Measurements from ENCODE around the gene TJP3. TPM values are rescaled to one million over a fixed set of nuclear protein-coding genes. Genes with fewer than 3 reads are reported as not detected.

TJP3 gene
- total and polyA plus RNA-seq, 2 experiments from 2014 or later: 18.2 to 23.9 TPM

GRCh38 chr19:3776479-3777040, 68.4 kb downstream of the TJP3 start:
- Histone ChIP-seq H3F3A (replicated peaks; ENCODE audit: low read depth) (no peaks in the 10 kb centered on the region), H3K4me2 (no peak overlapping the region), H3K27me3 (ENCODE audit: insufficient read depth) (no peaks in the 10 kb centered on the region), H4K20me1 (replicated peaks; ENCODE audit: insufficient read depth) (no peaks in the 10 kb centered on the region), H3K27ac (ENCODE audit: low read depth) (no peak overlapping the region), H3K4me1 (ENCODE audit: insufficient read depth) (no peaks in the 10 kb centered on the region), H3K9me2 (ENCODE audit: insufficient read depth) (no peaks in the 10 kb centered on the region), H3K79me2 (replicated peaks; ENCODE audit: insufficient read depth) (no peaks in the 10 kb centered on the region), H3K4me3 (no peak overlapping the region), H3K36me3 (ENCODE audit: insufficient read depth) (no peaks in the 10 kb centered on the region; the same call in 1 of the 2 replicates), H2AFZ (no peak overlapping the region)
- Mint-ChIP-seq H3K36me3 (ENCODE audit: low read depth) (peaks cover 9% of the 10 kb centered on the region), H3K4me1 (peaks cover 3% of the 10 kb centered on the region), H3K4me3 (no peak overlapping the region), H3K27me3 (ENCODE audit: insufficient read depth, low read depth, poor library complexity) (peaks cover 5% of the 10 kb centered on the region), H3K9me3 (peaks cover 15% of the 10 kb centered on the region), H3K27ac (no peak overlapping the region)
- ATAC-seq: no peak
- TF ChIP-seq JUNB (IDR thresholded peaks at IDR 0.05; ENCODE audit: unreplicated experiment) (no peak), STAT1 (IDR thresholded peaks at IDR 0.05; ENCODE audit: unreplicated experiment) (no peak), ZNF114 (CRISPR knock-in tag; IDR thresholded peaks at IDR 0.05) (no peak), EZH2phosphoT487 (IDR thresholded peaks at IDR 0.05; ENCODE audit: unreplicated experiment) (no peak), NANOG (IDR thresholded peaks at IDR 0.05; ENCODE audit: borderline replicate concordance) (no peak), POLR2AphosphoS5 (IDR thresholded peaks at IDR 0.05; ENCODE audit: low read depth) (no peak), CTCF (conservative IDR thresholded peaks at IDR 0.05; ENCODE audit: low read depth in 2 of 2) (no peak), ZNF331 (CRISPR knock-in tag; IDR thresholded peaks at IDR 0.05; ENCODE audit: low read depth) (no peak), EZH2 (IDR thresholded peaks at IDR 0.05; ENCODE audit: low read depth, unreplicated experiment) (no peak), ZNF462 (CRISPR knock-in tag; IDR thresholded peaks at IDR 0.05) (no peak), CREB1 (CRISPR knock-in tag; IDR thresholded peaks at IDR 0.05; ENCODE audit: low read depth) (no peak)
- TF ChIP-seq, protein P1, sequence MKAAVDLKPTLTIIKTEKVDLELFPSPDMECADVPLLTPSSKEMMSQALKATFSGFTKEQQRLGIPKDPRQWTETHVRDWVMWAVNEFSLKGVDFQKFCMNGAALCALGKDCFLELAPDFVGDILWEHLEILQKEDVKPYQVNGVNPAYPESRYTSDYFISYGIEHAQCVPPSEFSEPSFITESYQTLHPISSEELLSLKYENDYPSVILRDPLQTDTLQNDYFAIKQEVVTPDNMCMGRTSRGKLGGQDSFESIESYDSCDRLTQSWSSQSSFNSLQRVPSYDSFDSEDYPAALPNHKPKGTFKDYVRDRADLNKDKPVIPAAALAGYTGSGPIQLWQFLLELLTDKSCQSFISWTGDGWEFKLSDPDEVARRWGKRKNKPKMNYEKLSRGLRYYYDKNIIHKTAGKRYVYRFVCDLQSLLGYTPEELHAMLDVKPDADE (IDR thresholded peaks at IDR 0.05): no peak
- TF ChIP-seq, protein P2, sequence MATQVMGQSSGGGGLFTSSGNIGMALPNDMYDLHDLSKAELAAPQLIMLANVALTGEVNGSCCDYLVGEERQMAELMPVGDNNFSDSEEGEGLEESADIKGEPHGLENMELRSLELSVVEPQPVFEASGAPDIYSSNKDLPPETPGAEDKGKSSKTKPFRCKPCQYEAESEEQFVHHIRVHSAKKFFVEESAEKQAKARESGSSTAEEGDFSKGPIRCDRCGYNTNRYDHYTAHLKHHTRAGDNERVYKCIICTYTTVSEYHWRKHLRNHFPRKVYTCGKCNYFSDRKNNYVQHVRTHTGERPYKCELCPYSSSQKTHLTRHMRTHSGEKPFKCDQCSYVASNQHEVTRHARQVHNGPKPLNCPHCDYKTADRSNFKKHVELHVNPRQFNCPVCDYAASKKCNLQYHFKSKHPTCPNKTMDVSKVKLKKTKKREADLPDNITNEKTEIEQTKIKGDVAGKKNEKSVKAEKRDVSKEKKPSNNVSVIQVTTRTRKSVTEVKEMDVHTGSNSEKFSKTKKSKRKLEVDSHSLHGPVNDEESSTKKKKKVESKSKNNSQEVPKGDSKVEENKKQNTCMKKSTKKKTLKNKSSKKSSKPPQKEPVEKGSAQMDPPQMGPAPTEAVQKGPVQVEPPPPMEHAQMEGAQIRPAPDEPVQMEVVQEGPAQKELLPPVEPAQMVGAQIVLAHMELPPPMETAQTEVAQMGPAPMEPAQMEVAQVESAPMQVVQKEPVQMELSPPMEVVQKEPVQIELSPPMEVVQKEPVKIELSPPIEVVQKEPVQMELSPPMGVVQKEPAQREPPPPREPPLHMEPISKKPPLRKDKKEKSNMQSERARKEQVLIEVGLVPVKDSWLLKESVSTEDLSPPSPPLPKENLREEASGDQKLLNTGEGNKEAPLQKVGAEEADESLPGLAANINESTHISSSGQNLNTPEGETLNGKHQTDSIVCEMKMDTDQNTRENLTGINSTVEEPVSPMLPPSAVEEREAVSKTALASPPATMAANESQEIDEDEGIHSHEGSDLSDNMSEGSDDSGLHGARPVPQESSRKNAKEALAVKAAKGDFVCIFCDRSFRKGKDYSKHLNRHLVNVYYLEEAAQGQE (IDR thresholded peaks at IDR 0.05; ENCODE audit: unreplicated experiment): no peak
- DNase-seq (ENCODE audit: low spot score): no peak

Data from GM23338 (cell line).